Stimulated activated CD8-positive, alpha-beta memory T cell treated with anti-CD3 and anti-CD28 coated beads, Interleukin-7, amount 100 ng/mL, for 48 hours (primary cell): ENCODE measurements around the gene CEP170B.
"Not testable (repeated sequence)": the region's sequence is repeated elsewhere in the genome, so short reads cannot be mapped to it uniquely, and the experiment has no call there.

Experiments used
- DNase-seq, 2 donors: peaks; one replicate each; pipeline ENCODE4 v3.0.0-alpha.2; 2020; ENCODE audit warnings: low read depth in 1 of 2; ENCODE audit errors: extremely low read depth in 1 of 2

Gene CEP170B

DNA sequence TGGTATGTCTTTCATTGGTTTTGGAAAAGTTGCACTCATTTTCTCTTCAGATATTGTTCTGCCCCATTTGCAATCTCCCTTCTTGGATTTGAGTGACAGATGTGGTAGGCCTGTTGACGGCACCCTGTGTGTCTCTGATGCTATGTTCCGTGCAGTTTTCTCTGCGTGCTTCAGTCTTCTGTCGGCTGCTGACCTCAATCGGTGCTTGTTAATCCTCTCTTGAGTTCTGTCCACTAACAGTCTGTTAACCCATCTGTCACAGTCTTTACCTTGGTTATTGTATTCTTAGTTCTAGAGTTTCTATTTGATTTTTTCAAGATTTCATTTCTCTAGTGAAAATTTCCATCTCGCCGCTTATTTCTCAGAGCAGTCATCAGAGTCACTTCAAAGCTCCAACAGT lies 38.9 kb downstream of the CEP170B start:
- no peak for DNase-seq

DNA sequence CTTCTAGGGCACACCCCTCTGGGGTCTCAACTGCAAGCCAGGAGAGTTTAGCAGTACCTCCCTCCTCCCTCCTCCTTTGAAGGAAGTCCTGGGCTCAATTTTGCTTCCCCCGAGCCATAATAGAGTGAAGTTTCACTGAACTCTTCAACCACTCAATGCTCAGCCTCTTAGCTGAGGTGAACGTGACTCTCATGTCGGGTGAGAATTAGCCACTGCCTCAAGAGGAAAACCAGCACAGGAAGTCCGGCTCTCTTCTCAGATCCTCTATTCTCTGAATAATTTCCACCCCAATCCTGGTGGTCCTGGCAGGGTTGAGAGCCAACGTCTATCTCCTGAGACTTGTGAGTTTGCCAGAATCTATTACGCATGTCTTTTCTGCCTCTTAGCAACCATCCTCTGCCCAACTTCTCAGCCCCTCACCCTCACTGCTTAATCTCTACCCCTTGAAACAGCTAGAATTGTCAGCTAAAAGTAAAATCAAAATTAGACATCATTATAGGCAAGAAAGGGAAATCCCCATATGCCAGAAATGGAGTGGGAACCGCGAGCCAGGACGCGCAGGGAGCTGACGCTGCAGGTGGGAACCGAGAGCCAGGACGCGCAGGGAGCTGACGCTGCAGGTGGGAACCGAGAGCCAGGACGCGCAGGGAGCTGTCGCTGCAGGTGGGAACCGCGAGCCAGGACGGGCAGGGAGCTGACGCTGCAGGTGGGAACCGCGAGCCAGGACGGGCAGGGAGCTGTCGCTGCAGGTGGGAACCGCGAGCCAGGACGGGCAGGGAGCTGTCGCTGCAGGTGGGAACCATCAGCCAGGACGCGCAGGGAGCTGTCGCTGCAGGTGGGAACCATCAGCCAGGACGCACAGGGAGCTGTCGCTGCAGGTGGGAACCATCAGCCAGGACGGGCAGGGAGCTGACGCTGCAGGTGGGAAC lies 39.8 kb downstream of the CEP170B start:
- not testable (repeated sequence) for DNase-seq

DNA sequence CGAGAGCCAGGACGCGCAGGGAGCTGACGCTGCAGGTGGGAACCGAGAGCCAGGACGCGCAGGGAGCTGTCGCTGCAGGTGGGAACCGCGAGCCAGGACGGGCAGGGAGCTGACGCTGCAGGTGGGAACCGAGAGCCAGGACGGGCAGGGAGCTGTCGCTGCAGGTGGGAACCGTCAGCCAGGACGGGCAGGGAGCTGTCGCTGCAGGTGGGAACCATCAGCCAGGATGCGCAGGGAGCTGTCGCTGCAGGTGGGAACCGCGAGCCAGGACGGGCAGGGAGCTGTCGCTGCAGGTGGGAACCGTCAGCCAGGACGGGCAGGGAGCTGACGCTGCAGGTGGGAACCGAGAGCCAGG lies 40.5 kb downstream of the CEP170B start:
- DNase-seq = not testable (repeated sequence)

DNA sequence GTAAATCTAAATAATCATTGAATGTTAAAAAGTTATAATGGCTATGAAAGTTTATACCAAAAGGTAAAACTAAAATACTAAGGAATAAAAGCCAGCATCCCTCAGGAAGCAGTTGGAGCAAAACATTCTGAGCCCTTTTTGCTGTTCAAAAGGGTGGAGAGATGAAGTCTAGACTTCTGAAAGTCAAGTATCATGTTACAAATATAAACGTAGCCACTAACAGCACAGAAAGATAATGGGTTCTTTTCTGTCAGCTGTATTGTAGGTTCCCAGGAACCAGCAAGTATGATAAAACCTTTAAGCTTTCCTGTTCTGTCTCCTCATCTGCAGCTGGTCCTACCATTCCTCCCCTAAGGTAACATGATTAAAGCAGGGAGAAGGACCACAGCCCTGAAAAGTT lies 43.2 kb downstream of the CEP170B start:
- no peak for DNase-seq

DNA sequence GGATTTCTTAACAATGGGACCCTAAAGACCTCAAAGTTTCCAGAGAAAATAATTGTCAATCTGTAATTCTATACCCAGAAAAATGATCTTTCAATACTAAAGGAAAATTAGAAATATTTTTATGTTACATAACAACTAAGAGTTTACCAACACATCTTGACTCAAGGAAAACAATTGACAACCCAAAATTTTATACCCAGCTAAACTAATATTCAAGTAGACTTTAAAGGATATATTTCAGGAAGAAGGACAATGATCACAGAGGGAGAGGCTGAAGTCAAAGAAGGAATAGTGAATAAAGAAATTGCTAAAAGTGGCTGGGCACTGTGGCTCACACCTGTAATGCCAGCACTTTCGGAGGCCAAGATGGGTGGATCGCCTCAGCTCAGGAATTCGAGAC lies 47.0 kb downstream of the CEP170B start:
- no peak for DNase-seq

DNA sequence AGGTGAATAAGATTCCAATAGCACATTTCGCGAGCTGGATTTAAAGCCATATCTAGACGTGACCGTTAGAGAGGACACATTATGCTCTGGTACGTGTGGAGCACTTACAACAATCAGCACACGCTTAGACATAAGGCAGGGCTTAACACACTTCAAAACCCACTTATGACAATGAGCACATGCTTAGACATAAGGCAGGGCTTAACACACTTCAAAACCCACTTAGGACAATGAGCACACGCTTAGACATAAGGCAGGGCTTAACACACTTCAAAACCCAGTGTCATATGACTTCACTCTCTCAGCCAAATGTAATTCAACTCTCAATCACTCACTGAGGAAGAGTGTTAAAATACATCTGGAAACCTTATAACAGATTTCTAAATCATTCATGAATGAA lies 48.4 kb downstream of the CEP170B start:
- DNase-seq = no peak

DNA sequence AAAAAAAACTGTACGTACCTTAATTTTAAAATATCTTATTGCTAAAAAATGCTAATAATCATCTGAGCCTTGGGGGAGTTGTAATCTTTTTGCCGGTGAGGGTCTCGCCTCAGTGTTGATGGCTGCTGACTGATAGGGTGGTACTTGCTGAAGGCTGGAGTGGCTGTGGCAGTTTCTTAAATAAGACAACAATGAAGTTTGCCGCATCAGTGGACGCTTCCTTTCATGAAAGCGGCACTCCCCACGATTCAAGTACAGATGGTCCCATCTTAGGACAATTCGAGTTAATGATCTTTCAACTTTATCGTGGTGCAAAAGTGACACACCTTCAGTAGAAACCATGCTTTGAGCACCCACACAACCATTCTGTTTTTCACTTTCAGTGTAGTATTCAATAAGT lies 52.0 kb downstream of the CEP170B start:
- DNase-seq = no peak

DNA sequence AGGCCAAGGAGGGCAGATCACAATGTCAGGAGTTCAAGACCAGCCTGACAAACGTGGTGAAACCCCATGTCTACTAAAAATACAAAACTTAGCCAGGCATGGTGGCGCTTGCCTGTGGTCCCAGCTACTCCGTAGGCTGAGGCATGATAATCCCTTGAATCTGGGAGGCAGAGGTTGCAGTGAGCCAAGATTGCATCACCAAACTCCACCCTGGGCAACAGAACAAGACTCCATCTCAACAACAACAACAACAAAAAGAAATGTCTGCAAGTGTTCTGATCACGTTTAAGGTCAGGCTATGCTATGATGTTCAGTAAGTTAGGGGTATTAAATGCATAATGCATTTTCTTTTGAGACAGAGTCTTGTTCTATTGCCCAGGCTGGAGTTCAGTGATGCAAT lies 52.9 kb downstream of the CEP170B start:
- no peak for DNase-seq

DNA sequence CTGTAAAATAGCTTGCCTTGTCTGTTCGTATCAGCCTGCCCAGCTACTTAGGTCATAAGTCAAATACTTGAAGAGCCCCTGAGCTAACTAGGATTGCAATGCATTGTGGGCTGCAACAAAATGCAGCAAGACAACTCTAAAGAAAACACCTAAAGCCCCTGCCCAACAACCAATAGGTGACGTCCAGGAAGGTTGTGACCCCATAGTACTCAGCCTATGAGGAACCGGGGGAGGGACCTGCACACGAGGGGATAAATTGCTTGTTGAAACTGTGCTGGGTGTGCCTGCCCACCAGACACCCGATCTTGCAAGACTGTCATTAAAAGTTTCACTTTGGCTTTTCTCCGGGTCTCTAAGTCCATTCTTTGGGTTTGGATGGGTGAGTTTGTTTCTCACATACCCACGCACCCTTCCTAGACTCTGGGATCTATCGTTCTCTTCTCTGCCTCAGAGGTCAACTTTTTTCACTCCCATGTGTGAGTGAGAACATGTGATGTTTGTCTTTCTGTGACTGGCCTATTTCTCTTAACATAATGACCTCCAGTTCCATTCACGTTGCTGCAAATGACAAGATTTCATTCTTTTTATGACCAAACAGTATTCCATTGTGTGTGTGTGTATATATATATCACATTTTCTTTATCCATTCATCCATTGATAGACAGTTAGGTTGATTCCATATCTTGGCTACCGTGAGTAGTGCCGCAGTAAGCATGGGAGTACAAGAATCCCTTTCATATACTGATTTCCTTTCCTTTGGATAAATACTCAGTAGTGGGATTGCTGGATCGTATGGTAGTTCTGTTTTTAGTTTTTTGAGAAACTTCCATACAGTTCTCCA lies 54.3 kb downstream of the CEP170B start:
- DNase-seq = not testable (repeated sequence)

DNA sequence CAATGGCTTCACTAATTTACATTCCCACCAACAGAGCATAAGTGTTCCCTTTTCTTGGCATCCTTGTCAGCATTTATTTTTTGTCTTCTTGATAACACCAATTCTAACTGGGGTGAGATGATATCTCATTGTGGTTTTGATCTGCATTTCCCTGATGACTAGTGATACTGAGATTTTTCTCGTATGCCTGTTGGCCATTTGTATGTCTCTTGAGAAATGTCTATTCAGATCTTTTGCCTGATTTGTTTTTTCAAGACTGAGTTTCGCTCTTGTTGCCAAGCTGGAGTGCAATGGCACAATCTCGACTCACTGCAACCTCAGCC lies 54.9 kb downstream of the CEP170B start:
- no peak for DNase-seq

DNA sequence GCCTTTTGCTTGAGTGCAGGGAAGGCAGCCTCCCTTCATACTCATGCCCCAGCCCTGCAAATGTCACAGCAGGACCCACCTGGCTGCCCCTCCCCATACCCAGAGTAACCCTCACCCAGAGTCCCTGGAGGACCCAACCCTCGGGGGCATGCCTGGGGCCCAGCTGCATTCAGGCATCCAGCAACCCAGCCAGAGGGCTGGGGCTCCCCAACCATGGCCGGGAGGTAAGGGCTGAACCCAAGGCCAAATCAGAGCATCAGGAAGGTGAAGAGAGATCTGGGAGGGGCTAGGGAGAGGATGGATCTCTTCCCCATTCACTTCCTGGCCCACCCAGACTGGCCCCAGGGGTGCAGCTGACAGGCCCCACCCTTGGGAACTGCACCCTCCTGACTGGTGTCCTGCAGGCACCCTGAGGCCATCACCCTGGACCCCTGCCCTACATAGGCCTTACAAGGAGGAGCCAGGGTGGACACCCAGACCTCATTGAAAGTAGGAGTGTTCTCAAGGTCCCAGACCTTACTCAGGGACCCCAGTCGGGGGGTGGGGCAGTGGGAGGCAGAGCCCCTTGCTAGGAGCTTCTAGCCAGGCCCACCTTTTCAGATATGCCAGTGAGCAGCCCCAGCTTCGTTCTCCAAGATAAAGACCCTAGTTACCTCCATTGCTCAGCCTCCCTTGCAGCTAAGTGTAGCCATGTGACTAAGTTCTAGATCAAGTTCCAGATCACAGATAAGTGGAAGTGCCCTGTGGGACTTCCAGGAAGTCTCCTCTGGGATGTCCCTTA lies 58.8 kb downstream of the CEP170B start:
- DNase-seq = no peak

DNA sequence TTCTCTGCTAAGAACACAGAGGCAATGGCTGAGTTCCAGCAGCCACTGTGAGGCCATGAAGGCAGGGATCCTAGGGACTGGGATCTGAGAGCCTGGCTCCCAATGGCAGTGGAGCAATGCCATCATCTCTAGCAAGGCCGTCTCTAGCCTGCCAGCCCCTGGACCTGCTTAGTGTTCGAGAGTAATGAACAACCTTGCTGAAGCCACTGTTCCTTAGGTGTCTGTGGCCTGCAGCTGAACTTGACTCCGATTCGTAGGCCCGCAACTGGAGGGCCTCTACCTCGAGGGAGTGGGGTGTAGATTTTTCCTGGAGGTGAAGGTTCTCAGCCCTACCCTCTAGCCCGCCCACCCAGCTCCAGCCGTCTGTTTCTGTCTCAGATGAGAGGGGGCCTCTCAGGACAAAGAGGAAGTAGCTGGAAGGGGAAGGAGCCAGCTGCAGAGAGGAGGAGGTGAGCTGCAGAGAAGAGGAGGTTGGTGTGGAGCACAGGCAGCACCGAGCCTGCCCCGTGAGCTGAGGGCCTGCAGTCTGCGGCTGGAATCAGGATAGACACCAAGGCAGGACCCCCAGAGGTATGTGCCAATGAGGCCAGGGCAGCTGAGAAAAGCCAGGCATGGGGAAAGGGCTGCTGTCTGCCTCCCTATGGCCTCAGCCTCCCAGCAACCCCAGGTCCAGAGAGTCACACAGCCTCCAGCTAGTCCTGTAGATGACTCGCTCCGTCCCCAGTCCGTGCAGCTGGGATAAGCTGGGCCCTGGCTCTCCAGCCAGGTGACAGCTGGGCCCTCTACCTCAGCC lies 59.5 kb downstream of the CEP170B start, which contains the start of gene PLD4:
Gene PLD4 (plus strand): TSS at position 459 of the 793 bp plus-strand sequence. CDS start 2,262 bp downstream, outside the sequence.
- DNase-seq = no peak

DNA sequence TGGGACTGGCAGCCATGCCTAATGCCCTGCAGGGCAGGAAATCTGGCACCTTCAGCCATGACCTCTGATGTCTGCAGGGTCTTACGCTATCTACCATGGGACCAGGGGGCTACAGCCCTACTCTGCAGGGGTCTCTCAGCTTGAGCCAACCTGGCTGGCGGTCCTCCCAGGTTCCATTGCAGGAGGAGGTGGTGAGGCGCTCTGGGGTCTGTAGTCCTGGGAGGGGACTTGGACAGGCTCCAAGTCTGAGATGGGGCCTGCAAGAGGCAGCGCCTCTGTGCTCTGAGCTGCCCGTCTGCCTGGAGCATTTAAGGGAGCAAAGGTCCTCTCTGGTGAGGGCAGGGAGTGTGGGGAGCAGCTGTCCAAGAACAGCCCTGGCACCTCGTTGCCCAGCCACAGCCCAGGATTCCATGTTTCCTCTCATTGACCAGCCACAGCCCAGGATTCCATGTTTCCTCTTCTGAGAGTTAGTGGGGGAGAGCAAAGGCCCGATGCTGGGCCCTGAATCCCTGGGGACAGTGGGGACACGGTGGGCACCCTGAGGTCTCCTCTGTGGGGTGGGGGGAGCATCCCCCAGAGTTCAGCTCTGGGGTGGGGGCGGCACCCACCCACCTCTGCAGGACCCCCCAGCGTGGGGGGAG lies 60.3 kb downstream of the CEP170B start:
- DNase-seq = no peak

DNA sequence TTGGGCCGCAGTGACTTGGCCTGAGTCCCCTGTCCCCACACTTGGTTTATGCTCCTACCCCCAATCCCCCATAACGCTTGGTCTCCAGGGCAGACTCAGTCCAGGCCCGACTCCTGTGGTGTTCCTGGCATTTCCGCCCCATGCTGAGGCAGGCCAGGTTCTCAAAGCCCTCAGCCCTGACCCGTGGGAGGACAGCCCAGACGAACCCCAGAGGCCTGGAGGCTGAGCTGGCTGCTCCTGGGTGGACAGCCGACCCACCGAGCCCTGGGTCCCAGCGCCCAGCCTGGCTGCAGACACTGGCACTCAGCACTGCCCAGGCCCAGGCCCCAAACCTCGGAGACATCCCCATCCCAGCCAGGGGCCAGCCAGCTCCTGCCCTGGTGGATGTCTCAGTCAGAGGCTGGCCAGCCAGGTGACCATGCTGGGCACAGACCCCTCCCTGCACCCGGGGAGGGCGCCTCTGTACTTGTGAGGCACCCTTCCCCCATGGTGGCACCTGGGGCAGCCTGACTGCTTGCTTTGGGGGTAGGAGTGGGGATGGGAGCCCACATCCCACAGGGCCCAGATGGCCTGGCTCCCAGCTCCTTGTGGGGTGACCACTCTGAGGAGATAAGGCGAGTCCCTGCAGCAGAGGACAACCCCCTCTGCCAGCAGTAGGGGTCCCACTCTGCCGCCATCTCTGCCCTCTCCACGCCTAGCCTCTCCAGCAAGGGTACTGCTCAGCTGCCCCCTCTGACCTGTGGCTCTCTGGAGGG lies 61.0 kb downstream of the CEP170B start:
- DNase-seq = no peak

DNA sequence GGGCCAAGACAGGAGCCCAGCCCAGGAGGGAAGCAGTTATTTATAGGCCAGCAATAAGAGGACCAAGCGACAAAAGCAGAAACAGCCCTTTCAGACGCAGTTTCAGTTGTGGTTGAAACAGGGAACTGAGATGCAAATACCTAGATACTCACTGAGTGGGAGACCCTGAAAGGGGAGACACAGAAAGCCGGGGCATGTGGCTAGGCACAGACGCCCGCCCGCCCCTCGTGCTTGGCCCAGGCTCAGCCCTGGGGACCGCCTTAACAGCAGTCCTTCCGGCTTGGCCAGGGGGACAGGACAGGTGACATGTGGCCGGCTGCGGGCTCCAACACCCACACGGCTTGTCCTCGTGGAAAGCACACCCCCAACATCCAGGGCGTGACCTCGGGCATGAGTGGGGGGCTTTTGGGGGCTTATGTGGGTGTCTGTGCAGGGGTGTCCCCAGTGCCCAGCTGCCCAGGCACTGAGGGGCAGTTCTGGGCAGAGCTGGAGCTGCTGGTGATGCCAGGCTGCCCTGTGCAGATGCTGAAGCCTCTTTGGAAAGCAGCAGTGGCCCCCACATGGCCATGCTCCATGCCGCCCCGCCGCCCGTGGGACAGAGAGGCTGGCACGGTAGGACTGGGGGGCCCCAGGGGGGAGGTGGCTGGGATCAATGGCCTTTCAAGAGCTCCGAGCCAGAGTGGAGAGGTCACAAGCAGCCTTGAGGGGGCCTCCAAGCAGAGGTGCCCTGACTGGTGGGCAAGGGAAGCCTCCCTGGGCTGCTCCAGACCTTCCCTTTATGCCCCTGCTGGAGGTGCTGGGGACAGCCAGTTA lies 61.8 kb downstream of the CEP170B start:
- no peak for DNase-seq

DNA sequence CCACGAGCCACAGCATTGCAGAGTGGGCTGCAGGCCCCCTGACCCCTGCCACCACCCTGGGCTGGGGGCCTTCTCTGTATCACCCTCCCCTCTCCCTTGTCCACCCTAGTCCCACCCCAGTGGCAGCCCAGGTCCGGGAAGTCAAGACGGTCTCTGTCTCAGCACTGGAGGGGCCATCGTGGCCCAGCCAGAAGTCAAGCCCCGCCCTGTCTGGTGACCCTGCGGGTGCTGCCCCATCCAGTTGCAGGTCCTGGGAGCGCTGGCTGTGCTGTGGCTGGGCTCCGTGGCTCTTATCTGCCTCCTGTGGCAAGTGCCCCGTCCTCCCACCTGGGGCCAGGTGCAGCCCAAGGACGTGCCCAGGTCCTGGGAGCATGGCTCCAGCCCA lies 62.4 kb downstream of the CEP170B start:
- DNase-seq = no peak

DNA sequence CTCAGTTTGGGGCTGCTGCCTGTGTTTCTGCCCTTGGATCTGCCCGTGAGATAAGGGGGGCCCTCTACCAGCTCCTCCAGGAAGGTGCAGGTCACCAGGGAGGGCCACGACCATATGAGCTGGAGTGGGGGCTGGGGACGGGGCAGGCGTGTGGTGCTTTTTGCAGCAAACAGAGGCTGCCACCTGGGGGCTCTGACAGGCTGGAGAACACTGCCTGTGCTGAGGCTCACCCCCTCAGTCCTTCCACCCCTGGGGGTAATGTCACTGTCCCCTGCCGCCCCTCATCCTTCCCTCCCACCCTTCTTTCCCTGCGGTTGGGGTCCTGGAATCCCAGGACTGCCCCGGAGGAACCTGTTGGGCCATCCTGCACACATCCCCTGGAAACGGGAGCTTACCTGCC lies 62.8 kb downstream of the CEP170B start:
- no peak for DNase-seq

DNA sequence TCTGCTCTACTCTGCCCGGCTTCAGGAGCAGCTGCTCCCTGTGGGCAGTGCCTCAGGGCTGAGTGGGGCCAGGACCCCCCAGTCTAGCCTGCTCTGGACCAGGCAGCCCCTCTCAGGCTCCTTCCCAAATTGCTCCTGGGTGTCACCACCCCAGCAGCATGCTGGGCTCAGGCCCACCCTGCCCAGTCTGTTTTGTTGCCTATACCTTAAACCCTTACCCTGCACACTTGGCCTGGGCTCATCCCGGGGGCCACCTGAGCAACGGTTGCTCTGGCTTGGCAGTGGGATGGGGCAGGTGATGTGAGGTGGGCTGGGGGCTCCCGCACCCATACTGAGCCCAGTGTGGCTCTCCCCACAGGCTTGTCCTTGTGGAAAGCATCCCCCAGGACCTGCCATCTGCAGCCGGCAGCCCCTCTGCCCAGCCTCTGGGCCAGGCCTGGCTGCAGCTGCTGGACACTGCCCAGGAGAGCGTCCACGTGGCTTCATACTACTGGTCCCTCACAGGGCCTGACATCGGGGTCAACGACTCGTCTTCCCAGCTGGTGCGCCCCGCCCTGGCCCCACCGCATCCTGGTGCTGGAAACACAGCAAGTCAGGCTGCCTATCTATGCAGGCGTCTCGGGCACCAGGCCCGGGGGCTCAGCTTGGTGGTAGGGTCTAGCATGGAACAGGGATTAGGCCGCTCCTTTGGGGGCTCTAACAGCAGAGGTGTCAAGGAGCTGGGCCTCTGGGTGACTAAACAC lies 63.5 kb downstream of the CEP170B start:
- no peak for DNase-seq
